GM12878 (cell line): Measurements from ENCODE around the gene RBL2. TPM values are rescaled to one million over a fixed set of nuclear protein-coding genes. Genes with fewer than 3 reads are reported as not detected.

Source experiments
- BCL3 ChIP-seq: IDR thresholded peaks from 2 replicates; pipeline ENCODE4 v1.6.1; 2011; ENCODE audit warnings: borderline replicate concordance, low read depth, mild to moderate bottlenecking, moderate library complexity, low read length; ENCODE audit not compliant: insufficient read depth, poor library complexity, severe bottlenecking
- EGR1 ChIP-seq, 2 experiments: IDR thresholded peaks; 1 replicate in 1 of 2; 2 replicates in 1 of 2; pipeline ENCODE4 v1.6.1; 2011 to 2012; ENCODE audit warnings: low read depth in 2 of 2, low read length in 2 of 2, borderline replicate concordance in 1 of 2, mild to moderate bottlenecking in 1 of 2, moderate library complexity in 1 of 2
- HCFC1 ChIP-seq: fragments of 150-350 bp; IDR thresholded peaks from 2 replicates; pipeline ENCODE4 v1.6.1; 2014; ENCODE audit warnings: low read length
- NKRF ChIP-seq: fragments of 450-650 bp; conservative IDR thresholded peaks from 2 replicates; pipeline ENCODE4 v1.6.1; 2017; ENCODE audit warnings: mild to moderate bottlenecking, moderate library complexity
- PML ChIP-seq: IDR thresholded peaks from 2 replicates; pipeline ENCODE4 v1.6.1; 2012; ENCODE audit warnings: low read length, inconsistent platforms
- PRDM15 ChIP-seq: fragments of 450-650 bp; formaldehyde crosslinking; IDR thresholded peaks from 2 replicates; pipeline ENCODE4 v1.4.0; 2020; ENCODE audit warnings: mild to moderate bottlenecking, moderate library complexity
- RAD51 ChIP-seq: fragments of 450-650 bp; IDR thresholded peaks from 2 replicates; pipeline ENCODE4 v1.6.1; 2016; ENCODE audit warnings: moderate library complexity, mild to moderate bottlenecking, inconsistent platforms
- RBBP5 ChIP-seq: fragments of 200-600 bp; sonication (generic); conservative IDR thresholded peaks from 2 replicates; pipeline ENCODE4 v1.6.1; 2016
- RELA ChIP-seq: fragments of 450-650 bp; IDR thresholded peaks from 2 replicates; pipeline ENCODE4 v1.8.0; 2014; ENCODE audit warnings: borderline replicate concordance; ENCODE audit not compliant: partially characterized antibody
- RELB ChIP-seq: fragments of 450-650 bp; IDR thresholded peaks from 2 replicates; pipeline ENCODE4 v1.6.1; 2017; ENCODE audit warnings: low read depth, mild to moderate bottlenecking, moderate library complexity
- SREBF2 ChIP-seq: IDR thresholded peaks from 2 replicates; pipeline ENCODE4 v1.6.1; 2012; ENCODE audit warnings: mild to moderate bottlenecking, low read length
- TAF1 ChIP-seq: IDR thresholded peaks from 2 replicates; pipeline ENCODE4 v1.6.1; 2011; ENCODE audit warnings: mild to moderate bottlenecking, low read depth, low read length, borderline replicate concordance
- TCF7 ChIP-seq: IDR thresholded peaks from 2 replicates; pipeline ENCODE4 v1.6.1; 2014; ENCODE audit warnings: antibody characterized with exemption, borderline replicate concordance
- YY1 ChIP-seq: IDR thresholded peaks from 2 replicates; pipeline ENCODE4 v1.6.1; 2011; ENCODE audit warnings: low read depth, mild to moderate bottlenecking, low read length
- ZBED1 ChIP-seq: IDR thresholded peaks from 2 replicates; pipeline ENCODE4 v1.6.1; 2016; ENCODE audit warnings: borderline replicate concordance
- ZNF687 ChIP-seq: fragments of 450-650 bp; IDR thresholded peaks from 2 replicates; pipeline ENCODE4 v1.6.1; 2017; ENCODE audit warnings: mild to moderate bottlenecking, moderate library complexity
- polyA plus RNA-seq, 11 experiments: library from polyadenylated mRNA; depleted of rRNA in 4 of 11; unstranded in 6 of 11; stranded (reverse) in 5 of 11; fragments of >200 nt; fragmentation: Nextera tagmentation in 4 of 11; fragmentation: Illumina TruSeq in 1 of 11; extraction: Ambion mirVana in 4 of 11; extraction: Trizol in 1 of 11; gene quantifications; 1 replicate in 1 of 11; 2 replicates in 10 of 11; pipeline versions ENCODE4 v1.2.1 to v1.2.3, GENCODE V29; 2011 to 2016; ENCODE audit warnings: inconsistent platforms in 2 of 11, missing spikeins in 2 of 11, low read depth in 1 of 11
- total RNA-seq, 4 experiments: library from RNA; depleted of rRNA in 3 of 4; stranded (reverse); fragments of >200 nt in 3 of 4; fragmentation: Illumina TruSeq in 1 of 4; extraction: Trizol in 1 of 4; gene quantifications; 2 replicates each; pipeline versions ENCODE4 v1.2.1 to v1.2.3, GENCODE V29; 2013 to 2021

RBL2 gene
- total and polyA plus RNA-seq, 10 of the 15 experiments (the other 5 are each of a cell fraction or from before 2014, with no cell fraction given): 10.0 to 107 (median 39.0) TPM

- TF ChIP-seq EGR1 (IDR thresholded peaks at IDR 0.05; ENCODE audit: borderline replicate concordance in 1 of 2, low read depth in 2 of 2, low read length in 2 of 2) (no peak), PRDM15 (CRISPR knock-in tag) (no peak), ZNF687 (peak; percentile 75), ZBED1 (no peak), RELB (no peak), YY1 (peak; percentile 88), TCF7 (no peak), RAD51 (no peak), TAF1 (peak; percentile 48; the same call in 1 of the 2 replicates), BCL3 (no peak), HCFC1 (peak; percentile 97), PML (no peak), RBBP5 (no peak), SREBF2 (no peak), RELA (no peak), NKRF (peak; percentile 88)
Observed at GRCh38 chr16:53434377-53435065, at the start of gene RBL2 (continued).
